Forelimb muscle (tissue), 1 donor: ENCODE results near the gene POLR1E. TPM values are rescaled to one million over a fixed set of nuclear protein-coding genes. Genes with fewer than 3 reads are reported as not detected.
"Not testable (repeated sequence)": the region's sequence is repeated elsewhere in the genome, so short reads cannot be mapped to it uniquely, and the experiment has no call there.

Experiments
- DNase-seq: peaks from one replicate; pipeline ENCODE4 v3.0.0-alpha.2; 2013; ENCODE audit warnings: low read depth
- polyA plus RNA-seq: library from polyadenylated mRNA; unstranded; fragments of 120-200 nt; gene quantifications from one replicate; pipeline ENCODE4 v1.2.1, GENCODE V29; 2013; ENCODE audit not compliant: insufficient read length

The POLR1E gene
- polyA plus RNA-seq, 1 donor, result 27.3 TPM

GRCh38 chr9:37464426-37465248 lies 21.1 kb upstream of the POLR1E start:
- DNase-seq, result no peak

GRCh38 chr9:37465249-37466036 lies 20.3 kb upstream of the POLR1E start, which contains the start of gene ZBTB5:
TSS of gene ZBTB5 (minus strand) at chr9:37465450. CDS start at chr9:37442551, 22,899 bp downstream.
- peak; percentile 99 for DNase-seq

GRCh38 chr9:37466037-37466709 lies 19.6 kb upstream of the POLR1E start:
- DNase-seq, result peak; percentile 59

- not testable (repeated sequence) for DNase-seq
These were observed 18.2 kb upstream of the POLR1E start for GRCh38 chr9:37467530-37467929.

- DNase-seq, result no peak
These were observed 17.1 kb upstream of the POLR1E start for GRCh38 chr9:37468620-37469019.

GRCh38 chr9:37471942-37472684 lies 13.6 kb upstream of the POLR1E start:
- no peak for DNase-seq

DNA sequence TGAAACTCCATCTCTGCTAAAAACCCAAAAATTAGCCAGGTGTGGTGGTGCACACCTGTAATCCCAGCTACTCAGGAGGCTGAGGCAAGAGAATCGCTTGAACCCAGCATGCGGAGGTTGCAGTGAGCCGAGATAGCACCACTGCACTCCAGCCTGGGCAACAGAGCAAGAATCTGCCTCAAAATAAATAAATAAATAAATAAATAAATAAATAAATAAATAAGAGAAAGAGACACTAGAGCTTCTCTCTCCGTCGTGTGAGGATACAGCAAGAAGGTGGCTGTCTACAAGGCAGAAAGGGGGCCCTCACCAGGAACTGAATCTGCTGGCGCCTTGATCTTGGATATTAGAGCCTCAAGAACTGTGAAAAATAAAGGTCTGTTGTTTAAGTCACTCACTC lies 11.8 kb upstream of the POLR1E start:
- DNase-seq, result not testable (repeated sequence)

DNA sequence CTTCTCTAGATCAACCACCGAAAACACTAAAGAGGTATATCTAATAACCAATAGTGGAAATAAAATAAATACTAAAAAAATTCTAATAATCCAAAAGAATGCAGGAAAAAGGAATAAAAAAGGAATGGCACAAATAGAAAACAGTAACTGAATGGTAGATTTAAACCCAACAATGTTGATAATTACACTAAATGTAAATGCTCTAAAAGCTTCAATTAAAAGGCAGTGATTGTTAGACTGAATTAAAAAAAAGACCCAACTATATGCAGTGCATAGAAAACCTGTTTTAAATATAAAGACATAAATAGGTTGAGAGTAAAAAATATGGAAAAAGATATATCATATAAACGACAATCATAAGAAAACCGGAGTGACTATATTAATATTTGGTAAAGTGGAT lies 11.3 kb upstream of the POLR1E start:
- DNase-seq, result no peak

GRCh38 chr9:37476930-37477329 lies 8.8 kb upstream of the POLR1E start:
- DNase-seq, result no peak

DNA sequence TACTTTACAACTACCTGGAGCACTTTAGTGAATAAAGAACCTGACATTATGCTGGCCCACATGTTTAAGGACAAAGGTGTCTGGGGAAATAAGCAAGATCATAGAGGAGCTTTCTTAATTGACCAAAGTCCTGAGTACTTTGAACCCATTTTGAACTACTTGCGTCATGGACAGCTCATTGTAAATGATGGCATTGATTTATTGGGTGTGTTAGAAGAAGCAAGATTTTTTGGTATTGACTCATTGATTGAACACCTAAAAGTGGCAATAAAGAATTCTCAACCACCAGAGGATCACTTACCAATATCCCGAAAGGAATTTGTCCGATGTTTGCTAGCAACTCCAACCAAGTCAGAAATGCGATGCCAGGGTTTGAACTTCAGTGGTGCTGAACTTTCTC lies 8.3 kb upstream of the POLR1E start:
- not testable (repeated sequence) for DNase-seq

- DNase-seq, result not testable (repeated sequence)
These were observed 7.6 kb upstream of the POLR1E start for GRCh38 chr9:37477987-37478619.

GRCh38 chr9:37480759-37481158 lies 5.0 kb upstream of the POLR1E start:
- no peak for DNase-seq

DNA sequence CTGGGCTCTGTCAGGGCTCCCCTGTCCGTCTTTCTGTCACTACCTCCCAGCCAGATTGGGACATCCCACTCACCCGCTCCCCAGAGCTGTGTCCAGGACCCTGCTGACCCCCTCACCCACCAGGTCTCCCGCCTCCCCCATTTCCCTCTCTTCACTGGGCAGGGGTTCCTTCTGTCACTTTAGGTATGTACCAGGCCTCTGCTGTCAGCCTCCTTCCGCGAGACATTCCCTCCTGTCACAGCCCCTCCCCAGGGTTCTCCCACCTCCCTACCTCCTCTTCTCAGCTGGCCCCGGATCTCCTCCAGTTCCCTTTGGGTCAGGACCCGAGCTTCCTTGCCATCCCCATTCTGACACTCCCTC lies 488 bp downstream of the POLR1E start:
- no peak for DNase-seq

- DNase-seq, result no peak
These were observed 1.1 kb downstream of the POLR1E start for GRCh38 chr9:37486616-37487548.

DNA sequence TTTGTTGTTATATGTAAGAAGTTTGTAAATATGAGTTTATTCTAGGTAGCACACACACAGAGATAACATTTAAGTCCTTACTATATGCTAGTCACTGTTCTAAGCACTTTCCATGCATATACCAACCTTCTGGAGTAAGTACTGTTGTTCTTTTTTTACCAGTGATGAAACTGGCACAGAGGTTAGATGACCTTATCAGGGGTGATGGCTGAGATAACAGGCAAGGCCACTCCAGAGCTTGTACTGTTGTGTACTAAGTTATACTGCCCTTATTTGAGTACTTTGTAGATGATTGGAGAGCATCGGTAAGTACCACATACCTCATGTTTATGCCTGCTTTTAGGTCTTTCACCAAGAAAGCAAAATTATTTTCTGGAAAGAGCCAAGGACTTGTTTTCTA lies 6.2 kb downstream of the POLR1E start:
- DNase-seq, result no peak

- DNase-seq, result no peak
These were observed 9.8 kb downstream of the POLR1E start for GRCh38 chr9:37495571-37495970.

GRCh38 chr9:37496020-37496419 lies 10.3 kb downstream of the POLR1E start:
- DNase-seq, result no peak

DNA sequence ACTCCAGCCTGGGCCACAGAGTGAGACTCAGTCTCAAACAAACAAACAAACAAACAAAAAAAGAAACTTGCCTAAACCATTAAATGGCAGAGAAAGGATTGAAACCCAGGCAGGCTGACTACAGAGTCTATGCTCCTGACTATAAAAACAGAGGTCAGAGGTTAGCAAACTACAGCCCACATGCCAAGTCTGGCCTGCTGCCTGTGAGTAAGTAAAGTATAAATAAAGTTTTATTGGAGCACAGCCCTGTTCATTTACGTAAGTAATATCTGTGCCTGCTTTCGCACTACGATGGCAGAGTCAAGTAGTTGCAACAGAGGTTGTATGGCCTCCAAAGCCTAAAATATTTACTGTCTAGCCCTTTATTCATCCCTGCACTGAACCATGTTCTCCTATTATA lies 11.6 kb downstream of the POLR1E start:
- DNase-seq, result no peak

DNA sequence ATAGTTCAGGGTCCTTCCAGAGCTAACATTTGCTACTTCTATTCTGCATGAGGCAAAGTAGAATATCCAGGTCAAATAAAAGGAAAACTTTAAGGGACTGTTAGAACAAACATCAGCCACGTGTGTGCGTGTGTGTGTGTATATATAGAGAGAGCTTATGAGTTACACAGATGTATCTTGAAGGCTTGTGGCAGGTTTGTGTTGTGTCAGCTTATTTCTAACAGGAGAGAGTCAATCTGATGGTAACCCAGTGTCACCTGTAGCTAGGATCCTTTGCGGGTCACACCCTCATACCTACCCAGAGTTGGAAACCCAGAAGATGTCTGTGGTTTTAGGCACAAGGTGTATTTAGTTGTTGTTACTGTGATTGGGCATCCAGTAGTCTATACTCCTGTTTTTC lies 12.7 kb downstream of the POLR1E start:
- no peak for DNase-seq

DNA sequence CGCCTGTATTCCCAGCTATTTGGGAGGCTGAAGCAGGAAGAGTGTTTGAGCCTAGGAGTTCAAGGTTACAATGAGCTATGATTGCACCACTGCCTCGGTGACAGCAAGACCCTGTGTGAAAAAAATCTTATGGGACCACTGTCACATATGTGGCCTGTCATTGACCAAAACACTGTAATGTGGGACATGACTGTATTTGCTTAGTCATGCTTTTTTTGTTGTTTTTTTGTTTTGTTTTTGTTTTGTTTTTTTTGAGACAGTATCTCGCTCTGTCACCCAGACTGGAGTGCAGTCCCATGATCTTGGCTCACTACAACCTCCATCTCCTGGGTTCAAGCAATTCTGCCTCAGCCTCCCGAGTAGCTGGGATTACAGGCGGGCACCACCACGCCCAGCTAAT lies 13.5 kb downstream of the POLR1E start:
- DNase-seq, result no peak
